HepG2 (cell line): ENCODE measurements around the gene ECD. TPM values are rescaled to one million over a fixed set of nuclear protein-coding genes. Genes with fewer than 3 reads are reported as not detected.

Source experiments
- ATAC-seq: fragments of 200-7000 bp; cut with Tn5 transposase; 3 replicates; pipeline ENCODE4 v1.9.1; 2020; ENCODE audit warnings: mild to moderate bottlenecking, moderate library complexity
- BruUV-seq: library from RNA; stranded (reverse); fragments of 400-500 nt; replicated peaks from 2 replicates; lab custom pipeline; 2021; lab: Mats Ljungman, UMichigan
- CTCF ChIA-PET: fragments of 300-600 bp; formaldehyde crosslinking; extraction: SDS; loops from one replicate; lab custom pipeline; 2021; ENCODE audit warnings: low total read pairs, inconsistent platforms, low intra/inter-chr PET ratio; lab: Yijun Ruan, JAX
- POLR2A ChIA-PET: fragments of 350-600 bp; sonication (Branson Sonifier 250); formaldehyde crosslinking; loops from one replicate; lab custom pipeline; 2020; ENCODE audit warnings: antibody characterized with exemption, inconsistent platforms; lab: Yijun Ruan, JAX
- DNase-seq: peaks from one replicate; pipeline ENCODE4 v3.0.0-alpha.2; 2015; ENCODE audit warnings: low spot score
- FAIRE-seq: peaks from 3 replicates; lab custom pipeline; 2011; peaks lifted over from hg19 to GRCh38; lab: Jason Lieb, UNC
- H2AFZ ChIP-seq: one replicate; pipeline ENCODE4 v1.6.1; 2011; ENCODE audit warnings: low read length, inconsistent platforms
- H3K27ac ChIP-seq: fragments of 300-600 bp; 3 replicates; pipeline ENCODE4 v1.8.0; 2011; ENCODE audit warnings: mixed run types, mild to moderate bottlenecking, mixed read lengths, low read length, inconsistent platforms; ENCODE audit not compliant: insufficient read depth; ENCODE audit errors: extremely low read length
- H3K27me3 ChIP-seq, 2 experiments: fragments of 200-600 bp in 1 of 2; 2 replicates in 1 of 2; 3 replicates in 1 of 2; pipeline versions ENCODE4 v1.6.0 to v1.8.0; 2011; ENCODE audit warnings: low read length in 2 of 2, mild to moderate bottlenecking in 2 of 2, moderate library complexity in 2 of 2, inconsistent platforms in 1 of 2; ENCODE audit not compliant: insufficient read depth in 2 of 2, control insufficient read depth in 1 of 2
- H3K36me3 ChIP-seq, 2 experiments: fragments of 200-600 bp in 1 of 2; replicated peaks in 1 of 2; 2 replicates in 1 of 2; 3 replicates in 1 of 2; pipeline versions ENCODE4 v1.5.1 to v1.8.0; 2011; ENCODE audit warnings: low read length in 2 of 2, inconsistent platforms in 1 of 2; ENCODE audit not compliant: insufficient read depth in 2 of 2, control insufficient read depth in 1 of 2
- H3K4me1 ChIP-seq: 2 replicates; pipeline ENCODE4 v1.5.1; 2012; ENCODE audit warnings: low read length, inconsistent platforms; ENCODE audit not compliant: insufficient read depth
- H3K4me2 ChIP-seq: 2 replicates; pipeline ENCODE4 v1.6.0; 2011; ENCODE audit warnings: low read depth, low read length, inconsistent platforms
- H3K4me3 ChIP-seq, 3 experiments: fragments of 200-600 bp in 1 of 3; sonication (generic), shearing (Covaris generic) in 1 of 3; replicated peaks in 1 of 3; 2 replicates each; pipeline ENCODE4 v1.5.1; 2011 to 2016; ENCODE audit warnings: low read length in 3 of 3, inconsistent platforms in 2 of 3, low read depth in 2 of 3, mild to moderate bottlenecking in 2 of 3, control low read depth in 1 of 3, mixed read lengths in 1 of 3; ENCODE audit not compliant: insufficient read depth in 1 of 3
- H3K79me2 ChIP-seq: one replicate; pipeline ENCODE4 v1.6.1; 2011; ENCODE audit warnings: low read length, inconsistent platforms; ENCODE audit not compliant: insufficient read depth
- H3K9ac ChIP-seq: 2 replicates; pipeline ENCODE4 v1.6.0; 2011; ENCODE audit warnings: mild to moderate bottlenecking, low read depth, low read length, inconsistent platforms; ENCODE audit not compliant: insufficient read depth
- H3K9me3 ChIP-seq: 2 replicates; pipeline ENCODE4 v1.5.1; 2012; ENCODE audit warnings: mild to moderate bottlenecking, low read length
- H4K20me1 ChIP-seq: 2 replicates; pipeline ENCODE4 v1.6.0; 2011; ENCODE audit warnings: inconsistent platforms, mild to moderate bottlenecking, low read length, moderate library complexity; ENCODE audit not compliant: insufficient read depth
- CEBPG ChIP-seq: IDR thresholded peaks from 2 replicates; pipeline ENCODE4 v1.6.1; 2016
- DPF2 ChIP-seq: sonication (generic); formaldehyde crosslinking; IDR thresholded peaks from 2 replicates; pipeline ENCODE4 v1.4.0; 2020; ENCODE audit warnings: mild to moderate bottlenecking, low read depth, missing genetic modification reagents, borderline replicate concordance
- GATAD1 ChIP-seq: IDR thresholded peaks from 2 replicates; pipeline ENCODE4 v1.6.1; 2016; ENCODE audit warnings: missing genetic modification reagents, missing compliant biosample characterization
- GTF3A ChIP-seq: sonication (generic); formaldehyde crosslinking; conservative IDR thresholded peaks from 2 replicates; pipeline ENCODE4 v1.4.0; 2020; ENCODE audit warnings: mild to moderate bottlenecking, missing genetic modification reagents
- HMG20A ChIP-seq: IDR thresholded peaks from 2 replicates; pipeline ENCODE4 v1.6.1; 2016; ENCODE audit warnings: borderline replicate concordance
- MAFF ChIP-seq: IDR thresholded peaks from 2 replicates; pipeline ENCODE4 v1.6.1; 2011; ENCODE audit warnings: low read depth, low read length, improper control_type of control experiment
- NFRKB ChIP-seq: fragments of 450-650 bp; IDR thresholded peaks from 2 replicates; pipeline ENCODE4 v1.6.1; 2017
- PRMT3 ChIP-seq: sonication (generic); formaldehyde crosslinking; IDR thresholded peaks from 2 replicates; pipeline ENCODE4 v1.8.1; 2022; ENCODE audit warnings: low read depth, mild to moderate bottlenecking, moderate library complexity, missing genetic modification reagents, borderline replicate concordance
- RBM22 ChIP-seq: fragments of 200-400 bp; formaldehyde crosslinking; optimal IDR thresholded peaks from 2 replicates; pipeline ENCODE3; 2017; ENCODE audit warnings: mild to moderate bottlenecking, low read length, moderate library complexity
- XRCC5 ChIP-seq: fragments of 200-400 bp; formaldehyde crosslinking; optimal IDR thresholded peaks from 2 replicates; pipeline ENCODE3; 2017; ENCODE audit warnings: mild to moderate bottlenecking, low read length
- ZBTB8A ChIP-seq: sonication (generic); formaldehyde crosslinking; IDR thresholded peaks from 2 replicates; pipeline ENCODE4 v1.4.0; 2020; ENCODE audit warnings: mild to moderate bottlenecking, low read depth, missing genetic modification reagents, borderline replicate concordance
- ZNF460 ChIP-seq: sonication (generic); formaldehyde crosslinking; IDR thresholded peaks from 2 replicates; pipeline ENCODE4 v1.5.1; 2020; ENCODE audit warnings: missing genetic modification reagents, mild to moderate bottlenecking, borderline replicate concordance
- WGBS: methylation state at CpG from one replicate; pipeline ENCODE4 v1.1.6; 2017; ENCODE audit warnings: low lambda C conversion rate; 5-methylcytosine and 5-hydroxymethylcytosine counted together
- in situ Hi-C: cut with HindIII; loops from 2 replicates; pipeline ENCODE4 v1.10.0; 2017; ENCODE audit warnings: low pct_unique_long_range_greater_than_20kb; ENCODE audit not compliant: extremely low pct_ligation_motif_present
- intact Hi-C: fragments of 100-400 bp; cut with micrococcal nuclease; formaldehyde crosslinking; loops from one replicate; pipeline ENCODE4 v1.10.0; 2022; ENCODE audit not compliant: unreplicated experiment
- polyA plus RNA-seq, 8 experiments: library from polyadenylated mRNA; depleted of rRNA in 3 of 8; stranded (reverse) in 7 of 8; unstranded in 1 of 8; fragments of >200 nt; fragmentation: Illumina TruSeq in 4 of 8; extraction: Trizol in 4 of 8; gene quantifications; 2 replicates each; pipeline versions ENCODE4 v1.2.1 to v1.2.3, GENCODE V29; 2011 to 2016; ENCODE audit warnings: low read depth in 4 of 8, missing spikeins in 1 of 8, mixed read lengths in 1 of 8; ENCODE audit not compliant: insufficient read depth in 1 of 8
- total RNA-seq, 5 experiments: library from RNA; depleted of rRNA; stranded (reverse); fragments of >200 nt; fragmentation: Illumina TruSeq; extraction: Trizol; gene quantifications; 2 replicates each; pipeline ENCODE4 v1.2.3, GENCODE V29; 2016; ENCODE audit warnings: low read depth in 1 of 5
- TF ChIP-seq, protein P1 (sequence below): sonication (generic); formaldehyde crosslinking; IDR thresholded peaks from 2 replicates; pipeline ENCODE4 v1.8.0; 2022; ENCODE audit warnings: missing genetic modification reagents, mild to moderate bottlenecking, moderate library complexity, borderline replicate concordance
- TF ChIP-seq, protein P2 (sequence below): sonication (generic); formaldehyde crosslinking; IDR thresholded peaks from 2 replicates; pipeline ENCODE4 v1.5.0; 2020; ENCODE audit warnings: mild to moderate bottlenecking, missing genetic modification reagents
- TF ChIP-seq, protein P3 (sequence below): sonication (generic); formaldehyde crosslinking; IDR thresholded peaks from 2 replicates; pipeline ENCODE4 v1.5.1; 2020; ENCODE audit warnings: mild to moderate bottlenecking, missing genetic modification reagents
- TF ChIP-seq, protein P4 (sequence below): IDR thresholded peaks from 2 replicates; pipeline ENCODE4 v1.6.1; 2016; ENCODE audit warnings: low read depth, control low read depth

Gene ECD
- total and polyA plus RNA-seq, 2 of the 13 experiments (the other 11 are each of a cell fraction or from before 2014, with no cell fraction given), result 21.5 to 27.6 TPM

DNA sequence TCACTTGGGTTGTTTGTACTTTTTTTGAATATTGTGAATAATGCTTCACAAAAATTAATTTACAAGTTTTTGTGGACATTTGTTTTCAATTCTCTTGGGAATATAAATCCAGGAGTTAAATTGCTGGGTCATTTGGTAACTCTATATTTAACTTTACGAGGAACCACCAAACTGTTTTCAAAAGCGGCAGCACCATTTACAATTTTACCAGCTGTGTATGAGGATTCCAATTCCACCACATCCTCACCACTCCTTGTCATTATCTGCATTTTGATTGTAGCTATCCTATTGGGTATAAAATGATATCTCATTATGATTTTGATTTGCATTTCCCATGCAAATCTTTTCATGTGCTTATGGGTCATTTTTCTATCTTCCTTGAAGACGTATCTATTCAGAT, 61.5 kb downstream of the ECD start:
- Histone ChIP-seq H3K27ac (no peak overlapping the region), H3K4me3 (no peak overlapping the region), H2AFZ (no peak overlapping the region), H3K4me1 (peaks cover 2% of the 10 kb centered on the region), H4K20me1 (no peaks in the 10 kb centered on the region), H3K79me2 (no peaks in the 10 kb centered on the region), H3K27me3 (no peaks in the 10 kb centered on the region), H3K36me3 (0 out of 5 replicates have a peak, but pooled peaks cover 0 to 3% of the 10 kb centered on the region in 2 experiments), H3K9me3 (no peaks in the 10 kb centered on the region), H3K4me2 (no peak overlapping the region), H3K9ac (no peak overlapping the region)
- ChIA-PET CTCF (no interaction called here), POLR2A (interaction anchor here (6.1 kb wide), 1 partner anchor 9 kb away, joined by 72 read pairs; the partner anchor contains the start of gene P4HA1)
- in situ Hi-C loops, result no loop called here
- DNase-seq (no peak), FAIRE-seq (no peak), ATAC-seq (no peak)
- 95% methylated on average over 3 of the region's 3 CpGs for WGBS
- intact Hi-C loops, result no loop called here
- no TSS peak for BruUV-seq
- no peak for TF ChIP-seq MAFF
- no peak for TF ChIP-seq CEBPG (CRISPR knock-in tag)
- TF ChIP-seq, protein P1, sequence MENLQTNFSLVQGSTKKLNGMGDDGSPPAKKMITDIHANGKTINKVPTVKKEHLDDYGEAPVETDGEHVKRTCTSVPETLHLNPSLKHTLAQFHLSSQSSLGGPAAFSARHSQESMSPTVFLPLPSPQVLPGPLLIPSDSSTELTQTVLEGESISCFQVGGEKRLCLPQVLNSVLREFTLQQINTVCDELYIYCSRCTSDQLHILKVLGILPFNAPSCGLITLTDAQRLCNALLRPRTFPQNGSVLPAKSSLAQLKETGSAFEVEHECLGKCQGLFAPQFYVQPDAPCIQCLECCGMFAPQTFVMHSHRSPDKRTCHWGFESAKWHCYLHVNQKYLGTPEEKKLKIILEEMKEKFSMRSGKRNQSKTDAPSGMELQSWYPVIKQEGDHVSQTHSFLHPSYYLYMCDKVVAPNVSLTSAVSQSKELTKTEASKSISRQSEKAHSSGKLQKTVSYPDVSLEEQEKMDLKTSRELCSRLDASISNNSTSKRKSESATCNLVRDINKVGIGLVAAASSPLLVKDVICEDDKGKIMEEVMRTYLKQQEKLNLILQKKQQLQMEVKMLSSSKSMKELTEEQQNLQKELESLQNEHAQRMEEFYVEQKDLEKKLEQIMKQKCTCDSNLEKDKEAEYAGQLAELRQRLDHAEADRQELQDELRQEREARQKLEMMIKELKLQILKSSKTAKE (CRISPR knock-in tag), result no peak
- no peak for TF ChIP-seq DPF2 (CRISPR knock-in tag)
- no peak for TF ChIP-seq PRMT3 (CRISPR knock-in tag)
- TF ChIP-seq ZBTB8A (CRISPR knock-in tag), result no peak
- TF ChIP-seq ZNF460 (CRISPR knock-in tag), result no peak
- TF ChIP-seq RBM22, result no peak
- TF ChIP-seq XRCC5, result no peak
- TF ChIP-seq HMG20A (CRISPR knock-in tag), result no peak
- TF ChIP-seq, protein P2, sequence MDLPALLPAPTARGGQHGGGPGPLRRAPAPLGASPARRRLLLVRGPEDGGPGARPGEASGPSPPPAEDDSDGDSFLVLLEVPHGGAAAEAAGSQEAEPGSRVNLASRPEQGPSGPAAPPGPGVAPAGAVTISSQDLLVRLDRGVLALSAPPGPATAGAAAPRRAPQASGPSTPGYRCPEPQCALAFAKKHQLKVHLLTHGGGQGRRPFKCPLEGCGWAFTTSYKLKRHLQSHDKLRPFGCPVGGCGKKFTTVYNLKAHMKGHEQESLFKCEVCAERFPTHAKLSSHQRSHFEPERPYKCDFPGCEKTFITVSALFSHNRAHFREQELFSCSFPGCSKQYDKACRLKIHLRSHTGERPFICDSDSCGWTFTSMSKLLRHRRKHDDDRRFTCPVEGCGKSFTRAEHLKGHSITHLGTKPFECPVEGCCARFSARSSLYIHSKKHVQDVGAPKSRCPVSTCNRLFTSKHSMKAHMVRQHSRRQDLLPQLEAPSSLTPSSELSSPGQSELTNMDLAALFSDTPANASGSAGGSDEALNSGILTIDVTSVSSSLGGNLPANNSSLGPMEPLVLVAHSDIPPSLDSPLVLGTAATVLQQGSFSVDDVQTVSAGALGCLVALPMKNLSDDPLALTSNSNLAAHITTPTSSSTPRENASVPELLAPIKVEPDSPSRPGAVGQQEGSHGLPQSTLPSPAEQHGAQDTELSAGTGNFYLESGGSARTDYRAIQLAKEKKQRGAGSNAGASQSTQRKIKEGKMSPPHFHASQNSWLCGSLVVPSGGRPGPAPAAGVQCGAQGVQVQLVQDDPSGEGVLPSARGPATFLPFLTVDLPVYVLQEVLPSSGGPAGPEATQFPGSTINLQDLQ, result no peak
- TF ChIP-seq, protein P3, sequence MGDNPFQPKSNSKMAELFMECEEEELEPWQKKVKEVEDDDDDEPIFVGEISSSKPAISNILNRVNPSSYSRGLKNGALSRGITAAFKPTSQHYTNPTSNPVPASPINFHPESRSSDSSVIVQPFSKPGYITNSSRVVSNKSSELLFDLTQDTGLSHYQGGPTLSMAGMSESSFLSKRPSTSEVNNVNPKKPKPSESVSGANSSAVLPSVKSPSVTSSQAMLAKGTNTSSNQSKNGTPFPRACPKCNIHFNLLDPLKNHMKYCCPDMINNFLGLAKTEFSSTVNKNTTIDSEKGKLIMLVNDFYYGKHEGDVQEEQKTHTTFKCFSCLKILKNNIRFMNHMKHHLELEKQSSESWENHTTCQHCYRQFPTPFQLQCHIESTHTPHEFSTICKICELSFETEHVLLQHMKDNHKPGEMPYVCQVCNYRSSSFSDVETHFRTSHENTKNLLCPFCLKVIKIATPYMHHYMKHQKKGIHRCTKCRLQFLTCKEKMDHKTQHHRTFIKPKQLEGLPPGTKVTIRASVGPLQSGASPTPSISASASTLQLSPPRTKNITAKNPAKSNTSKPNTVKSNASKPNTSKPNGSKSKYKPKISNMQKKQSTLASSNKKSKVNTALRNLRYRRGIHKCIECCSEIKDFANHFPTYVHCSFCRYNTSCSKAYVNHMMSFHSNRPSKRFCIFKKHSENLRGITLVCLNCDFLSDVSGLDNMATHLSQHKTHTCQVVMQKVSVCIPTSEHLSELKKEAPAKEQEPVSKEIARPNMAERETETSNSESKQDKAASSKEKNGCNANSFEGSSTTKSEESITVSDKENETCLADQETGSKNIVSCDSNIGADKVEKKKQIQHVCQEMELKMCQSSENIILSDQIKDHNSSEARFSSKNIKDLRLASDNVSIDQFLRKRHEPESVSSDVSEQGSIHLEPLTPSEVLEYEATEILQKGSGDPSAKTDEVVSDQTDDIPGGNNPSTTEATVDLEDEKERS (CRISPR knock-in tag), result no peak
- TF ChIP-seq NFRKB, result no peak
- TF ChIP-seq, protein P4, sequence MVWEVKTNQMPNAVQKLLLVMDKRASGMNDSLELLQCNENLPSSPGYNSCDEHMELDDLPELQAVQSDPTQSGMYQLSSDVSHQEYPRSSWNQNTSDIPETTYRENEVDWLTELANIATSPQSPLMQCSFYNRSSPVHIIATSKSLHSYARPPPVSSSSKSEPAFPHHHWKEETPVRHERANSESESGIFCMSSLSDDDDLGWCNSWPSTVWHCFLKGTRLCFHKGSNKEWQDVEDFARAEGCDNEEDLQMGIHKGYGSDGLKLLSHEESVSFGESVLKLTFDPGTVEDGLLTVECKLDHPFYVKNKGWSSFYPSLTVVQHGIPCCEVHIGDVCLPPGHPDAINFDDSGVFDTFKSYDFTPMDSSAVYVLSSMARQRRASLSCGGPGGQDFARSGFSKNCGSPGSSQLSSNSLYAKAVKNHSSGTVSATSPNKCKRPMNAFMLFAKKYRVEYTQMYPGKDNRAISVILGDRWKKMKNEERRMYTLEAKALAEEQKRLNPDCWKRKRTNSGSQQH (CRISPR knock-in tag), result no peak
- no peak for TF ChIP-seq GATAD1 (CRISPR knock-in tag)
- no peak for TF ChIP-seq GTF3A (CRISPR knock-in tag)
